NCI-H2196 (cell line): Measurements from ENCODE around the gene GABRQ.

Experiments used
- DNase-seq: peaks from one replicate; lab custom pipeline; 2025; ENCODE audit not compliant: unreplicated experiment; lab: John Stamatoyannopoulos, UW

Gene GABRQ

GRCh38 chrX:152637649-152638442 is at the start of gene GABRQ:
TSS of gene GABRQ (plus strand) at chrX:152637895. CDS start at chrX:152638203, 308 bp downstream.
- peak; percentile 77 for DNase-seq

DNA sequence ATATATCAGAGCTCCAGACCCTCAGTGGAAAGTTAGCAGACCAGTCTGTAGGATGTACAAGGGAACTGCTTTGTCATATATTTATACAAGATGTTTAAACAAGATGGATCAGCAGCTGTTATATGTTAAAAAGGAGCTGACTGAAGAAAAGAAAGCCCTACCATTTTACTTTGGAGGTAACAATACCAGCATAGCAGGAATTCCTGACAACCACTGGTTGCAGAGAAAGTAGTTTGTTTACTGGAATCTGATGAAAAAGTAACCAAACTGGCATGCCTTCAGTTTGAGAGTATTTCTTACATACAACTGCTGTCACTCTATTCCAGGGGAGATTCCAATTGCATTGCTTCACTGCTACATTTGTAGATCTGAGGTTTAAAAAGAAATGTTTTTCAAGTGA is 49.5 kb upstream of the GABRQ start:
- DNase-seq: no peak

DNA sequence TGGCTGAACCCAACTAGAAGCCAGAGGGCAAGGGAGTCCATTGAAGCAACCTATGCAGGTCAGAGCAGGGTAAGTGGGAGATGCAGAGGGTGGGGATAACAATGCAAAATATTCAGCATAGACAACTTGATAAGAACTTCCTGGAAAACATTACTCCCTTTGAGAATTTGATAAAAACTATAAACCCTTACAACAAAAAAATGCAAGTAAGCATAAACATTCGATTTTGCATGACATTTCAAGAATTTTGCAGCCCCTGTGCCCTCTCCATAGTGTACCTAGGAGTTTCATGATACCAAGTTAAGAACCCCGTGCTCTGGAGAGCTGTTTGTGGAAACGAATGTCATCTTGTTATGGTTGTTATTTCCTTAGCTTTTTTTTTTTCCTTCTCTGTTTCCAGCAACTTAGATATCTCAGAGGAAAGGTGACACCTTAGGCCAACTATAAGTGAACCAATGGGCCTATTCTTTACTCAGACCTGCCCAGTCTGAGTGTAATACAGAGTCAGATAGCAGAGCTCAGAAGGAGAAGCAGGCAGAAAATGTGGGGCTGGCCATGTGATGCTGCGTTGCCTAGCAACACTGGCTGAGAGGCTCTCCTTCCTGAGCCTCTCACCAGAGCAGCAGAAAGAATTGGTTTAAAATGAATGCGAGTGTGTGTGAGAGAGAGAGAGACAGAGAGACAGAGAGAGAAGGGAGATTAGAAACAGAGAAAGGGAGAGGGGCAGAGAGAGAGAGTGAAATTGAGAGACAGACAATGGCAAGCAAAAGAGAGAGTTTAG is 36.7 kb upstream of the GABRQ start:
- peak; percentile 2 for DNase-seq

DNA sequence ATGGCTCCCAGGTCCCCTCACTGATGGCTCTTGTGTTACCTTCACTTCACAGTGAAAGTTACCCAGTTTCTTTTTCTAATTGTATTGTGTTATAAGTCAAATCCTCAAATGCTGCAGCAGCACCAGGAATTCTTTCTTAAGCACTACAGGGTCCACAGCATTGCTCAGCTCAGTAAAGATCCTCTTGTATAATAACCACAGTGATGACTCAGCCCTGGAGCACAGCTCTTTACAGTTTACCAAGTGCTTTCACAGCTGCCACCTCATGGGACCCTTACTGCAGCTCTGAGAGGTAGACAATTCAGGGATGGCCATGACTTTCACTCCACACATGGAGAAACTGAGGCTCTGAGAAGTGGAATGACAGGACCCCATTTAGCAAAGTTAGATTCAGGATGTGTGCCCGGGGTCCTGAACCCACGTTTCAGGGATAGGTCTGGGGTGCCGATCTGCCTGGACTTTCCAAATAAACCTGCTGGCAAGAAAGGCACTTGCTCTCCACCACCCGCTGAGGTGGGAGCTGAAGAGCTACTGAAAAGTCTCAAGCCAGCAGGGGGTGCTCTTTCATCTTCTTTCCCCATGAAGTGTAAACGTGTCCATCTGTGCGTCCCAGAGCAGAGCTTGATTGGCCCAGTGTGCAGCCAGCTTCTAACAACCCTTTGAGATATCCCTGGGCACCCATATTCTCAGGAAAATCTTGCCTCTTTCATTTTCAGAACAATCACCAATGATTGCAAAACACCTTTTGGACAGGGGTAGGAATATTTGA is 35.7 kb upstream of the GABRQ start:
- no peak for DNase-seq

DNA sequence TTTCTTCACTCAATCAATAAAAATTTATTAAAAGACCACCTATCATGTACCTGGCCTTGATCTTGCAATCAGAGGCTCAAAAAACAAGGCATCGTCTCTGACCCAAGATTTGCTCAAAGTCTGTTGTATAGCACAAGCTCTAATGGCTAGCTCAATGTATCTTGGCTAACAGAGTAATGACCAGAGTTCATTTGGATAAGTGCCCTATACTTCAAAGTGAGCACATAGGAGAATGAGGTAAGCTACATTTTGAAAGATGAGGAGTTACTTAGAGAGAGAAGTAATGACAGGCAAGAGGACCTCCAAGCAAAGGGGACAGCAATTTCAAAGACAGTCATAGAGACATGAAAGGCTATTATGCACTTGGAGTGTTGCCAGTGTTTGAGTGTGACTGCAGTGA is 22.9 kb upstream of the GABRQ start:
- DNase-seq: no peak

GRCh38 chrX:152619897-152620296 is 17.8 kb upstream of the GABRQ start:
- no peak for DNase-seq

DNA sequence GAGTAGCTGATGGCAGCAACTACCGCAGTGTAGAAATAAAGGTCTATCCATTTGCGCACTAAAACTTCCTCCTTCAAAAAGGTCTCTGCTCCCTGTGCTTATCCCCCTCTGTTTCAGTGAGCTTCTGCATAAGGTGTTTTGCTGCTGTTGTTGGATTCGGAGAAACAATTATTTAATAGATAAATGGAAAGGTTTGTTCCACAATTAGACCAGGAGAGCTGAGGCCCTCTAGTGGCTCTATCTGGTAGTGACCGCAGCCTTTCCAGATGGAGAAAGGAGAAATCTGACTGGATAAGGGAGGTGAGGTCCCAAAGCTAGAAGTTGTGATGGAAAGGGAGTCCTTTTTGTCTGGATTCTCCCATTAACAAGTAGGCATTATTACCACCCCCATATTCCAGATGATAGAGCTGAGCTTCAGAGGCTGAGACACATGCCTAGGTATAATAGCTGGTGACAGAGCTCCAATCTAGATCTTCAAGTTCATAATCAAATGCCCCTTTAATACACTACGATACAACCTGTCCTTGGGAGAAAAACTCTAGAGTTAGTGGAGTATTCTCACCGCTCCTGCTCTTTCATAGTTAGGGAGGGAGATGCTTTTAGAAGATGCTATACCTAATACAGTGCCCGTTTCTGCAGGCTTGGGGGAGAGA is 5.1 kb upstream of the GABRQ start:
- DNase-seq: peak; percentile 57

DNA sequence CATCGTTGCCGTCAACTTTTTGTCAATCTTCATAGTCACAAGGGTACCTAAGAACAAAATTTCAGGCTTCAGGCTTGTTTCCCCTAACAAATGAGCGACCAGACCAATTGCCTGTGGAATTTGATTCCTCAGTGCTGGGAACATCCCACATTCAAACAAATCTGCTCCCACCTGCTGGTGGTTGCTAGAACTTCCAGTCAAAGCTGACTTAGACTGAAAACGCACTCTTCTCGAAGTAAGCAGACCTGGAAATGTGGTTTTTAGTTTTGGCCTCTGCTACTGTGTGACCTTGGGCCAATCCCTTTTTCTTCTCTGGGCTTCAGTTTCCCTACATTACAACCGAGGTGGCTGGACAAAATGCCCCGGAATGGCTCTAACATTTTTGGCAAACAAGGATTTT is 1.8 kb upstream of the GABRQ start:
- peak; percentile 55 for DNase-seq

GRCh38 chrX:152638443-152638904 is 779 bp downstream of the GABRQ start:
- DNase-seq: no peak

GRCh38 chrX:152639426-152639825 is 1.7 kb downstream of the GABRQ start:
- no peak for DNase-seq

DNA sequence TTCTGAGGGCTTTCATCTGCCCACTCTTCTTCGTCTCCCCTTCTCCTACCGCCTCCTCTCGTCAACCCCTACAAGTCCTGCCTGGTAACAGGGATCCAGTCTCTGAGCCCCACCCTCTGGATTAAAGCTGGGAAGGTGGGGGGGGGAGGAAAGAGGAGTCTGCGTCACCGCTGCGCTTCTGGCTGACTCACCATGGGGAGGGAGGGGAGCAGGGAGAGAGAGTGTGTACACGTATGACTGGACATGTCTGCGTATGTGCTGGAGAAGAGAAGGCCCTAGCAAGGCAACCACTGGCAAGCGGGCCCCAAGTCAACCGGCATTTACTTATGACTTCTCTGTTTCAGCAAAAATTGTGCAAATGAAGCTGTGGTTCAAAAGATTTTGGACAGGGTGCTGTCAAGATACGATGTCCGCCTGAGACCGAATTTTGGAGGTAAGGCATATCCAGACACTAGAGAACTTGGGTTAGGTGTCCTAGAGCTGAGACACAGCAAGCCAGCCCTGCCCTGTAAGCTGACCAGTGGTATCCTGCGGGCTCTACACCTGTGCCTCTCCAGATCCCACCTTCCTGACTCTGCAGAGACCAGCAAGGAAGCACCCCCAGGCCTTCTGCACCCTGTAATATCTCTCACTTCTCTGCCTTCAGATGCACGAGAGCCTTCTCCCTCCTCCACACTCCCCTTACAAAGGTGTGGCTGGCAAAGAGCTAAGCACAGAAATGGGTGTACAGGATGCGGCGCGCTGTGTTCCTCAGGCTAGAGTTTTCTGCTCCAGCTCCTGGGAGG is 2.5 kb downstream of the GABRQ start:
- no peak for DNase-seq

DNA sequence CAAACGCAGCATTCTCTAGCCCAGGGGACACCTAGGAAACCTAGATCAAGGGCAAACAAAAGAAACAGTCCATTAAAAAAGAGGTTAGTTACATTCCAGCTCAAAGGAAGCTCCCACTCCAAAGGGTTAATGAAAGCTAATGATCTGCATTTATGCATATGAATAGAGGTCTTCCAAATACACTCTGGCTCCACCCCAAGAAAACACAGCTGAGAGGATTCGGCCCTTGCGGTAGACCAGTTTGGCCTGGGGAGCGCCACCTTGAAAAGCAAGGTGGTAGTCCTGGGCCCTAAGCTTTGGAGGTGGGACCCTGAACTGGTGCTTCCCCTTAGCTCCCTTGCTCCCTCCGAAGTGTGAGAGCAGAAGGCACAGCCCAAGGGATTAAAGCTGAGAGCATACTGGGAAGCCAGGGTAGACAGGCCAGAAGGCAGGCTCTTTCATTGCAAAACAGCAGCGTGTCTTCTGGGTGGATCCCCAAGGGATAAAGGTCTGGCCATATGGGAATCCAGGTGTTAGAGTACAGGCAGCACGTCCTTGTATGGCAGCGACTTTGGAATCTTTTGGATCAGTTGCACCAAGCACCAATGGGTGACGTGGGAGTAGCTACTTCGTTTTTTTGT is 3.7 kb downstream of the GABRQ start:
- no peak for DNase-seq

GRCh38 chrX:152641996-152642395 is 4.3 kb downstream of the GABRQ start:
- no peak for DNase-seq

GRCh38 chrX:152642931-152643564 is 5.4 kb downstream of the GABRQ start:
- DNase-seq: no peak

DNA sequence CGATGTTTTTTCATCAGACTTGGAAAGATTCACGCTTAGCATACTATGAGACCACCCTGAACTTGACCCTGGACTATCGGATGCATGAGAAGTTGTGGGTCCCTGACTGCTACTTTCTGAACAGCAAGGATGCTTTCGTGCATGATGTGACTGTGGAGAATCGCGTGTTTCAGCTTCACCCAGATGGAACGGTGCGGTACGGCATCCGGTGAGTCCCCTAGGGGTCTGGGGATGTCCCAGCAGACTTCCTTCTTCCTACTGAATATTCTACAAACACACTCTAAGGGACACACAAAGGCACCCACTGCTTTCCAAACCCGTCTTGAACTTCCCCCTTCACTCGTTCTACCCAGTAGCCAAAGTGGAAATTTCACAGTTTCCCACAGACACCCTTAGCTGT is 9.3 kb downstream of the GABRQ start:
- DNase-seq: no peak

DNA sequence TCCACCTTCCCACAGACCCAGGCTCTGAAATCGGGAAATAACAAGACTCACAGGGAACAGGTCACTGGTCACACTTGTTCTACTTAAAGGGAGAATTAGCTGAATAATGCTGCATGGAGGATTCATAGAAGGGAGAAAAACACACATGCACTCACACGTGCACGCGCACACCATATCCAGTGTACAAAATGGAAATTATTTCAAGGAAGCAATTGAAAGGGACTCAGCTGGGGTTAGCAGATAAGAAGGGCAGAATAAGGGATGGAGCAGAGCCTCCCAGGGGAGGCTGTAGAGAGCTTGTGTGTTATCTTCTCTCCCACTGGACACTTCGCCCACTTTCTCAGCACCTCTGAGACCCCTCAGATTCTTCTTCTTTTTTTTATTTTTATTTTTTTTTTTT is 10.3 kb downstream of the GABRQ start:
- DNase-seq: no peak

DNA sequence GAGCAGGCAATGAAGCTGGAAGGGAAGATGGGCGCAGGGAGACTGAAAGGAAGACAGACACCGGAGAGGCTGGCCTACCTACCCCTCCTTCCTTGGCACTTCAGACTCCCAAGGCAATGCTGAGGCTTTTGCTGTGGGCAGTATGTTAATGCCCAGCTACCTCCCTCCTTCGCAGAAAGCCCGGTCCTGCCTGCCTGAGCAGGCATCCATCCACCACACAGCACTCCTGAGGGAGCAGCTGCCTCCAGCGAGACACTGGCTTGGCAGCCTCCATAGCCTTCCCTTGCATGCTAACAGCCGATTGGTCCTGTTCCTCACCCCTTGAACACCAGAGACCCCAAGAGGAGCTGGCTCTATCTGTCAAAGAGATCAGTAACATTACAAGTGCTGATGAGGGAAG is 14.4 kb downstream of the GABRQ start:
- DNase-seq: no peak

GRCh38 chrX:152652467-152652866 is 14.8 kb downstream of the GABRQ start:
- DNase-seq: no peak

- DNase-seq: no peak
These were observed 18.4 kb downstream of the GABRQ start for GRCh38 chrX:152656087-152656486.
